Measurements from ENCODE around the gene TMEM184A. TPM values are rescaled to one million over a fixed set of nuclear protein-coding genes. Genes with fewer than 3 reads are reported as not detected.

TMEM184A gene
- total and polyA plus RNA-seq, 2 experiments from 2014 or later: not detected

- TF ChIP-seq EZH2phosphoT487 (IDR thresholded peaks at IDR 0.05; ENCODE audit: insufficient read depth, low read depth): no peak
- TF ChIP-seq EZH2 (IDR thresholded peaks at IDR 0.05; ENCODE audit: insufficient read depth, poor library complexity, severe bottlenecking): no peak
- no peaks in the 10 kb centered on the region for H3K36me3 ChIP-seq (ENCODE audit: low read depth)
- no peak overlapping the region for H3K9ac ChIP-seq
- H3K9me2 ChIP-seq (ENCODE audit: insufficient read depth): no peaks in the 10 kb centered on the region
- H3K79me2 ChIP-seq (ENCODE audit: insufficient read depth): peaks cover 39% of the 10 kb centered on the region
- no peak overlapping the region for H3K27ac ChIP-seq
- no peak overlapping the region for H3K4me2 ChIP-seq (ENCODE audit: unreplicated experiment)
- in situ Hi-C loops (cut with MboI): no loop called here
- H2AFZ ChIP-seq: no peak overlapping the region
- WGBS, 2 experiments (ENCODE audit: low coverage in 1 of 2, low lambda C conversion rate in 2 of 2, missing lambda C conversion rate in 2 of 2): 89% methylated on average over 19 to 33 of the region's 33 CpGs
- no peak overlapping the region for H3K4me3 ChIP-seq
- no peaks in the 10 kb centered on the region for H3K9me3 ChIP-seq (ENCODE audit: low read depth)
- H3K4me1 ChIP-seq (ENCODE audit: insufficient read depth): no peaks in the 10 kb centered on the region; the same call in 1 of the 2 replicates
- H3F3A ChIP-seq (ENCODE audit: insufficient read depth): no peaks in the 10 kb centered on the region
- no peaks in the 10 kb centered on the region for H3K27me3 ChIP-seq (replicated peaks; ENCODE audit: insufficient read depth)
- H4K20me1 ChIP-seq (ENCODE audit: insufficient read depth): no peaks in the 10 kb centered on the region
- DNase-seq: no peak
Measured at GRCh38 chr7:1499367-1500029, 56.5 kb downstream of the TMEM184A start.

GRCh38 chr7:1498370-1499305 is 57.4 kb downstream of the TMEM184A start:
- H3K9ac ChIP-seq: no peak overlapping the region
- in situ Hi-C loops (cut with MboI): no loop called here
- no peaks in the 10 kb centered on the region for H3F3A ChIP-seq (ENCODE audit: insufficient read depth)
- H2AFZ ChIP-seq: no peak overlapping the region
- no peak overlapping the region for H3K4me3 ChIP-seq
- WGBS, 2 experiments (ENCODE audit: low coverage in 1 of 2, low lambda C conversion rate in 2 of 2, missing lambda C conversion rate in 2 of 2): 94 to 97% methylated on average over 28 to 58 of the region's 62 CpGs
- H4K20me1 ChIP-seq (ENCODE audit: insufficient read depth): no peaks in the 10 kb centered on the region
- TF ChIP-seq EZH2phosphoT487 (IDR thresholded peaks at IDR 0.05; ENCODE audit: insufficient read depth, low read depth) (no peak), EZH2 (IDR thresholded peaks at IDR 0.05; ENCODE audit: insufficient read depth, poor library complexity, severe bottlenecking) (no peak)
- H3K27ac ChIP-seq: no peak overlapping the region
- DNase-seq: no peak
- no peaks in the 10 kb centered on the region for H3K9me2 ChIP-seq (ENCODE audit: insufficient read depth)
- H3K79me2 ChIP-seq (ENCODE audit: insufficient read depth): peaks cover 34% of the 10 kb centered on the region
- no peak overlapping the region for H3K4me2 ChIP-seq (ENCODE audit: unreplicated experiment)
- H3K9me3 ChIP-seq (ENCODE audit: low read depth): no peaks in the 10 kb centered on the region
- H3K4me1 ChIP-seq (ENCODE audit: insufficient read depth): no peaks in the 10 kb centered on the region; the same call in 1 of the 2 replicates
- H3K36me3 ChIP-seq (ENCODE audit: low read depth): no peaks in the 10 kb centered on the region
- H3K27me3 ChIP-seq (replicated peaks; ENCODE audit: insufficient read depth): no peaks in the 10 kb centered on the region

GRCh38 chr7:1497293-1497927 is 58.6 kb downstream of the TMEM184A start:
- in situ Hi-C loops (cut with MboI): no loop called here
- TF ChIP-seq EZH2 (IDR thresholded peaks at IDR 0.05; ENCODE audit: insufficient read depth, poor library complexity, severe bottlenecking) (no peak), EZH2phosphoT487 (IDR thresholded peaks at IDR 0.05; ENCODE audit: insufficient read depth, low read depth) (no peak)
- Histone ChIP-seq H3K27me3 (replicated peaks; ENCODE audit: insufficient read depth) (no peaks in the 10 kb centered on the region), H3K9me3 (ENCODE audit: low read depth) (no peaks in the 10 kb centered on the region), H3K27ac (no peak overlapping the region), H4K20me1 (ENCODE audit: insufficient read depth) (no peaks in the 10 kb centered on the region), H3K4me1 (ENCODE audit: insufficient read depth) (no peaks in the 10 kb centered on the region; the same call in 1 of the 2 replicates), H3K36me3 (ENCODE audit: low read depth) (no peaks in the 10 kb centered on the region), H3K79me2 (ENCODE audit: insufficient read depth) (peaks cover 22% of the 10 kb centered on the region), H3K9me2 (ENCODE audit: insufficient read depth) (no peaks in the 10 kb centered on the region), H3F3A (ENCODE audit: insufficient read depth) (no peaks in the 10 kb centered on the region), H2AFZ (no peak overlapping the region), H3K4me3 (no peak overlapping the region), H3K9ac (no peak overlapping the region), H3K4me2 (ENCODE audit: unreplicated experiment) (no peak overlapping the region)
- 91 to 93% methylated on average over 29 to 37 of the region's 37 CpGs for WGBS, 2 experiments (ENCODE audit: low coverage in 1 of 2, low lambda C conversion rate in 2 of 2, missing lambda C conversion rate in 2 of 2)
- no peak for DNase-seq

GRCh38 chr7:1496531-1497292 is 59.3 kb downstream of the TMEM184A start:
- H3K27ac ChIP-seq: no peak overlapping the region
- in situ Hi-C loops (cut with MboI): no loop called here
- no peaks in the 10 kb centered on the region for H3F3A ChIP-seq (ENCODE audit: insufficient read depth)
- H3K9me2 ChIP-seq (ENCODE audit: insufficient read depth): no peaks in the 10 kb centered on the region
- no peaks in the 10 kb centered on the region for H3K36me3 ChIP-seq (ENCODE audit: low read depth)
- H2AFZ ChIP-seq: no peak overlapping the region
- H3K4me3 ChIP-seq: no peak overlapping the region
- no peaks in the 10 kb centered on the region for H3K9me3 ChIP-seq (ENCODE audit: low read depth)
- no peaks in the 10 kb centered on the region for H3K27me3 ChIP-seq (replicated peaks; ENCODE audit: insufficient read depth)
- TF ChIP-seq EZH2 (IDR thresholded peaks at IDR 0.05; ENCODE audit: insufficient read depth, poor library complexity, severe bottlenecking) (no peak), EZH2phosphoT487 (IDR thresholded peaks at IDR 0.05; ENCODE audit: insufficient read depth, low read depth) (no peak)
- DNase-seq: no peak
- no peak overlapping the region for H3K9ac ChIP-seq
- H4K20me1 ChIP-seq (ENCODE audit: insufficient read depth): no peaks in the 10 kb centered on the region
- WGBS, 2 experiments (ENCODE audit: low coverage in 1 of 2, low lambda C conversion rate in 2 of 2, missing lambda C conversion rate in 2 of 2): 93% methylated on average over 33 of the region's 33 CpGs
- H3K4me1 ChIP-seq (ENCODE audit: insufficient read depth): no peaks in the 10 kb centered on the region
- H3K79me2 ChIP-seq (ENCODE audit: insufficient read depth): peaks cover 15% of the 10 kb centered on the region
- no peak overlapping the region for H3K4me2 ChIP-seq (ENCODE audit: unreplicated experiment)

Data from GM23248 (cell line).